OCI-LY1 (cell line): ENCODE data around the gene ANKRD24.
"Not testable (repeated sequence)": the region's sequence is repeated elsewhere in the genome, so short reads cannot be mapped to it uniquely, and the experiment has no call there.

ENCODE experiments used
- H2AFZ ChIP-seq: fragments of 200-600 bp; sonication (generic), shearing (Covaris generic); 2 replicates; pipeline ENCODE4 v1.6.0; 2014; ENCODE audit warnings: antibody characterized with exemption, mild to moderate bottlenecking, low read length
- H3F3A ChIP-seq: fragments of 200-600 bp; sonication (generic), shearing (Covaris generic); 2 replicates; pipeline ENCODE4 v1.6.0; 2014; ENCODE audit warnings: mild to moderate bottlenecking, antibody characterized with exemption, low read length, moderate library complexity; ENCODE audit not compliant: insufficient read depth
- H3K27ac ChIP-seq: fragments of 200-600 bp; sonication (generic); 2 replicates; pipeline ENCODE4 v1.5.1; 2014; ENCODE audit warnings: low read length, mixed run types, mild to moderate bottlenecking, low read depth; ENCODE audit not compliant: poor library complexity, severe bottlenecking
- H3K27me3 ChIP-seq: fragments of 200-600 bp; sonication (generic); 2 replicates; pipeline ENCODE4 v1.6.0; 2014; ENCODE audit warnings: antibody characterized with exemption, mild to moderate bottlenecking, low read length, moderate library complexity; ENCODE audit not compliant: insufficient read depth
- H3K36me3 ChIP-seq: fragments of 200-600 bp; sonication (generic); 2 replicates; pipeline ENCODE4 v1.6.1; 2014; ENCODE audit warnings: mild to moderate bottlenecking, antibody characterized with exemption, low read length, moderate library complexity, mixed read lengths; ENCODE audit not compliant: insufficient read depth
- H3K4me1 ChIP-seq: fragments of 200-600 bp; sonication (generic); 2 replicates; pipeline ENCODE4 v1.5.1; 2014; ENCODE audit warnings: mild to moderate bottlenecking, low read length, moderate library complexity; ENCODE audit not compliant: insufficient read depth, severe bottlenecking
- H3K4me2 ChIP-seq: fragments of 200-600 bp; sonication (generic), shearing (Covaris generic); 2 replicates; pipeline ENCODE4 v1.6.1; 2014; ENCODE audit warnings: low read length
- H3K4me3 ChIP-seq: fragments of 200-600 bp; sonication (generic); 2 replicates; pipeline ENCODE4 v1.5.1; 2014; ENCODE audit warnings: low read length, low read depth, mild to moderate bottlenecking, mixed read lengths; ENCODE audit not compliant: poor library complexity, severe bottlenecking
- H3K79me2 ChIP-seq: fragments of 200-600 bp; shearing (Covaris generic); 2 replicates; pipeline ENCODE4 v1.6.1; 2016; ENCODE audit warnings: mixed run types, low read length, mixed read lengths; ENCODE audit not compliant: insufficient read depth
- H3K9ac ChIP-seq: fragments of 200-600 bp; sonication (generic), shearing (Covaris generic); 2 replicates; pipeline ENCODE4 v1.6.1; 2014; ENCODE audit warnings: mild to moderate bottlenecking, low read length, mixed read lengths
- H3K9me2 ChIP-seq: fragments of 200-600 bp; sonication (generic), shearing (Covaris generic); 2 replicates; pipeline ENCODE4 v1.6.1; 2014; ENCODE audit warnings: low read depth, mild to moderate bottlenecking, low read length, mixed read lengths
- H3K9me3 ChIP-seq: fragments of 200-600 bp; shearing (Covaris generic); 2 replicates; pipeline ENCODE4 v1.6.1; 2014; ENCODE audit warnings: low read length, mixed read lengths
- H4K20me1 ChIP-seq: fragments of 200-600 bp; sonication (generic), shearing (Covaris generic); 2 replicates; pipeline ENCODE4 v1.6.0; 2016; ENCODE audit warnings: mild to moderate bottlenecking, low read length; ENCODE audit not compliant: insufficient read depth
- CTCF ChIP-seq: fragments of 200-600 bp; sonication (generic), shearing (Covaris generic); IDR thresholded peaks from 2 replicates; pipeline ENCODE4 v1.5.1; 2017; ENCODE audit warnings: mild to moderate bottlenecking, antibody characterized with exemption, low read length, moderate library complexity, mixed read lengths
- EZH2 ChIP-seq: fragments of 200-600 bp; sonication (generic), shearing (Covaris generic); IDR thresholded peaks from 2 replicates; pipeline ENCODE4 v1.8.0; 2017; ENCODE audit warnings: borderline replicate concordance, mixed run types, mild to moderate bottlenecking, antibody characterized with exemption, low read length, moderate library complexity, mixed read lengths

The ANKRD24 gene

GRCh38 chr19:4272894-4273293, 90.4 kb downstream of the ANKRD24 start:
- H4K20me1 ChIP-seq, result no peaks in the 10 kb centered on the region
- no peak overlapping the region for H2AFZ ChIP-seq
- H3K27me3 ChIP-seq, result no peaks in the 10 kb centered on the region
- H3K9me2 ChIP-seq, result no peaks in the 10 kb centered on the region
- no peaks in the 10 kb centered on the region for H3K4me1 ChIP-seq
- no peak overlapping the region for H3K9ac ChIP-seq
- H3K4me2 ChIP-seq, result no peak overlapping the region
- TF ChIP-seq CTCF (no peak), EZH2 (no peak)
- H3K9me3 ChIP-seq, result no peaks in the 10 kb centered on the region
- H3K79me2 ChIP-seq, result no peaks in the 10 kb centered on the region
- no peaks in the 10 kb centered on the region for H3F3A ChIP-seq
- H3K36me3 ChIP-seq, result peaks cover 26% of the 10 kb centered on the region
- H3K27ac ChIP-seq, result no peak overlapping the region
- no peak overlapping the region for H3K4me3 ChIP-seq

- not testable (repeated sequence) for H3K4me1 ChIP-seq, H3K27me3 ChIP-seq, H4K20me1 ChIP-seq, H3K9me3 ChIP-seq, H3K9ac ChIP-seq, H3K27ac ChIP-seq, H3K79me2 ChIP-seq, H3K4me3 ChIP-seq, H3F3A ChIP-seq, H3K4me2 ChIP-seq, H2AFZ ChIP-seq, H3K9me2 ChIP-seq
- peaks cover 13% of the 10 kb centered on the region for H3K36me3 ChIP-seq
Measured at GRCh38 chr19:4274321-4274686, 91.8 kb downstream of the ANKRD24 start.
